ENCODE data around the gene RECQL5. TPM values are rescaled to one million over a fixed set of nuclear protein-coding genes. Genes with fewer than 3 reads are reported as not detected.

Gene RECQL5
- total and polyA plus RNA-seq, 2 of the 8 experiments (the other 6 are each of a cell fraction or from before 2014, with no cell fraction given): 15.1 to 41.1 TPM

- no peak overlapping the region for H2AFZ ChIP-seq (ENCODE audit: low read length)
- H4K8ac ChIP-seq (ENCODE audit: extremely low read depth, insufficient read depth, low read length): no peak overlapping the region
- no peak overlapping the region for H3K56ac ChIP-seq (replicated peaks; ENCODE audit: insufficient read length, low read depth, low read length)
- WGBS, 2 experiments (ENCODE audit: extremely low coverage in 1 of 2, insufficient coverage in 1 of 2, insufficient read length in 1 of 2, insufficient replicate concordance in 2 of 2, low coverage in 1 of 2, low lambda C conversion rate in 2 of 2, missing lambda C conversion rate in 1 of 2): 63% methylated on average over 6 of the region's 6 CpGs; no CpG with 5 or more reads in 1 of the 2 experiments
- H3K18ac ChIP-seq (ENCODE audit: extremely low read depth, low read length): no peak overlapping the region
- POLR2A ChIA-PET (ENCODE audit: partially characterized antibody): interaction anchor here (0.8 to 2.8 kb wide), 5 partner anchors 14 to 154 kb away, joined by 3 to 12 read pairs (median 4); partner anchors contain the start of genes RECQL5 and SAP30BP
- H3K23me2 ChIP-seq (ENCODE audit: low read depth, low read length): no peaks in the 10 kb centered on the region
- H3K36me3 ChIP-seq (ENCODE audit: control insufficient read depth in 2 of 4, insufficient read depth in 4 of 4, low read length in 3 of 4): peaks cover 6 to 36% (median 11%) of the 10 kb centered on the region in 4 experiments; a peak in 7 of 8 replicates
- no peak overlapping the region for H2BK20ac ChIP-seq (ENCODE audit: low read length)
- H3K4me2 ChIP-seq (ENCODE audit: insufficient read depth in 1 of 2, low read depth in 2 of 2, low read length in 2 of 2): no peak overlapping the region
- FAIRE-seq: peak; percentile 86
- no peaks in the 10 kb centered on the region for H3K79me2 ChIP-seq (ENCODE audit: control insufficient read depth in 1 of 2, insufficient read depth in 2 of 2, low read length in 2 of 2)
- H3K9ac ChIP-seq (replicated peaks in 1 of 4; ENCODE audit: extremely low read depth in 1 of 4, low read depth in 3 of 4, low read length in 3 of 4): no peak overlapping the region; a peak in 1 of 7 replicates
- no peak overlapping the region for H2BK15ac ChIP-seq (ENCODE audit: low read length)
- no peak overlapping the region for H4K91ac ChIP-seq (replicated peaks; ENCODE audit: insufficient read length, low read length)
- H2AK5ac ChIP-seq (ENCODE audit: low read depth, low read length): no peak overlapping the region
- H4K20me1 ChIP-seq (replicated peaks in 1 of 2; ENCODE audit: control insufficient read depth in 1 of 2, insufficient read depth in 2 of 2, low read length in 2 of 2): peaks cover 0 to 5% of the 10 kb centered on the region in 2 experiments
- no peak overlapping the region for H3K4me3 ChIP-seq (ENCODE audit: extremely low read depth in 1 of 4, insufficient read depth in 2 of 4, low read depth in 3 of 4, low read length in 4 of 4)
- no peak overlapping the region for H3K4ac ChIP-seq (replicated peaks; ENCODE audit: insufficient read length, low read depth, low read length)
- no peaks in the 10 kb centered on the region for H3K79me1 ChIP-seq (ENCODE audit: low read depth, low read length)
- H2BK12ac ChIP-seq (ENCODE audit: low read depth, low read length): no peak overlapping the region
- no peaks in the 10 kb centered on the region for H3K4me1 ChIP-seq (replicated peaks in 1 of 4; ENCODE audit: control insufficient read depth in 3 of 4, insufficient read depth in 4 of 4, low read length in 3 of 4)
- no peak overlapping the region for H3K23ac ChIP-seq (ENCODE audit: insufficient read length)
- no peak overlapping the region for H3K27ac ChIP-seq (ENCODE audit: low read depth, low read length)
- H3K27me3 ChIP-seq (replicated peaks in 1 of 4; ENCODE audit: control insufficient read depth in 3 of 4, extremely low read depth in 1 of 4, insufficient read depth in 3 of 4, low read length in 3 of 4): no peaks in the 10 kb centered on the region
- H3K9me3 ChIP-seq (ENCODE audit: insufficient read depth in 2 of 2, low read depth in 1 of 2, low read length in 1 of 2): no peaks in the 10 kb centered on the region
- H2BK5ac ChIP-seq (ENCODE audit: low read depth, low read length): no peak overlapping the region
- no peak overlapping the region for H2BK120ac ChIP-seq (replicated peaks; ENCODE audit: low read depth, low read length)
- peak in 1 of 2 experiments; percentile 77 for DNase-seq (ENCODE audit: low read depth in 1 of 2, low spot score in 2 of 2)
- H4K5ac ChIP-seq (ENCODE audit: insufficient read length, low read depth, low read length): no peak overlapping the region
- H3K14ac ChIP-seq (ENCODE audit: insufficient read length): no peak overlapping the region
- CTCF ChIA-PET (ENCODE audit: partially characterized antibody): interaction anchor here (0.7 to 51.0 kb wide), 15 partner anchors 9 to 124 kb away, joined by 3 to 2200 read pairs (median 8); partner anchors contain the start of genes GALK1, ITGB4, RECQL5 and SAP30BP
- TF ChIP-seq TCF12 (IDR thresholded peaks at IDR 0.05; ENCODE audit: low read depth, low read length) (no peak), GABPA (IDR thresholded peaks at IDR 0.05; ENCODE audit: borderline replicate concordance, insufficient read depth, low read length) (no peak; the same call in 1 of the 2 replicates), SIN3A (conservative IDR thresholded peaks at IDR 0.05 in 1 of 2, IDR thresholded peaks at IDR 0.05 in 1 of 2; ENCODE audit: low read depth in 1 of 2, low read length in 2 of 2) (0 out of 4 replicates have a peak, but pooled peaks of 1 of the 2 experiments have one; percentile 27), CBX8 (IDR thresholded peaks at IDR 0.05; ENCODE audit: borderline replicate concordance, low read depth, low read length) (no peak), SAP30 (IDR thresholded peaks at IDR 0.05; ENCODE audit: insufficient read depth, insufficient replicate concordance, low read length) (no peak), CHD1 (IDR thresholded peaks at IDR 0.05; ENCODE audit: low read depth, low read length) (no peak), TBP (IDR thresholded peaks at IDR 0.05; ENCODE audit: low read depth, low read length) (no peak), TAF1 (IDR thresholded peaks at IDR 0.05; ENCODE audit: low read depth, low read length) (no peak), POLR2AphosphoS5 (IDR thresholded peaks at IDR 0.05; ENCODE audit: low read depth, low read length) (no peak), EGR1 (IDR thresholded peaks at IDR 0.05; ENCODE audit: borderline replicate concordance, low read depth, low read length) (no peak), SP4 (IDR thresholded peaks at IDR 0.05; ENCODE audit: low read length) (no peak), BCL11A (IDR thresholded peaks at IDR 0.05; ENCODE audit: low read depth in 2 of 2, low read length in 2 of 2) (no peak), HDAC2 (IDR thresholded peaks at IDR 0.05; ENCODE audit: borderline replicate concordance in 1 of 2, low read depth in 2 of 2, low read length in 2 of 2) (no peak)
Measured at GRCh38 chr17:75652934-75653549, 13.9 kb downstream of the RECQL5 start.

Data from H1 (cell line).